Panc1 (cell line): ENCODE data around the gene SORCS1. TPM values are rescaled to one million over a fixed set of nuclear protein-coding genes. Genes with fewer than 3 reads are reported as not detected.

Source experiments
- ATAC-seq: fragments of 200-7000 bp; cut with Tn5 transposase; 2 replicates; pipeline ENCODE4 v1.9.1; 2020; ENCODE audit warnings: mild to moderate bottlenecking, moderate library complexity
- BruUV-seq: library from RNA; stranded (reverse); fragments of 400-500 nt; replicated peaks from 2 replicates; lab custom pipeline; 2021; lab: Mats Ljungman, UMichigan
- CTCF ChIA-PET: fragments of 300-600 bp; sonication (Branson Sonifier 250); formaldehyde crosslinking; loops from one replicate; lab custom pipeline; 2022; ENCODE audit warnings: antibody characterized with exemption; lab: Charles Lee
- POLR2A ChIA-PET: fragments of 300-600 bp; sonication (Branson Sonifier 250); formaldehyde crosslinking; loops from one replicate; lab custom pipeline; 2022; ENCODE audit warnings: antibody characterized with exemption; lab: Charles Lee
- DNase-seq: peaks from one replicate; pipeline ENCODE4 v3.0.0-alpha.2; 2010; ENCODE audit warnings: low read depth, low spot score
- H3K27ac ChIP-seq: 2 replicates; pipeline ENCODE4 v1.5.1; 2011; ENCODE audit warnings: mild to moderate bottlenecking, low read length, inconsistent platforms
- H3K27me3 ChIP-seq: fragments of 200-500 bp; sonication (Bioruptor generic); 2 replicates; pipeline ENCODE4 v1.6.0; 2014; ENCODE audit warnings: low read length, inconsistent platforms; ENCODE audit not compliant: control insufficient read depth, insufficient read depth
- H3K36me3 ChIP-seq: fragments of 200-500 bp; sonication (Bioruptor generic); 2 replicates; pipeline ENCODE4 v1.5.1; 2014; ENCODE audit warnings: inconsistent platforms, mild to moderate bottlenecking, low read length, moderate library complexity; ENCODE audit not compliant: control insufficient read depth, insufficient read depth
- H3K4me1 ChIP-seq: 2 replicates; pipeline ENCODE4 v1.5.1; 2011; ENCODE audit warnings: inconsistent platforms, mild to moderate bottlenecking, low read length, moderate library complexity; ENCODE audit not compliant: control insufficient read depth, insufficient read depth
- H3K4me3 ChIP-seq, 2 experiments: 2 replicates each; pipeline ENCODE4 v1.5.1; 2011 to 2012; ENCODE audit warnings: low read depth in 2 of 2, low read length in 2 of 2, mild to moderate bottlenecking in 2 of 2, inconsistent platforms in 1 of 2, moderate library complexity in 1 of 2
- H3K9me3 ChIP-seq: fragments of 200-500 bp; sonication (Bioruptor generic); 2 replicates; pipeline ENCODE4 v1.5.1; 2014; ENCODE audit warnings: low read depth, mild to moderate bottlenecking, inconsistent platforms, low read length, moderate library complexity; ENCODE audit not compliant: control insufficient read depth, insufficient read depth
- POLR2AphosphoS5 ChIP-seq: IDR thresholded peaks from 2 replicates; pipeline ENCODE4 v1.6.1; 2012; ENCODE audit warnings: mild to moderate bottlenecking, low read depth, low read length, moderate library complexity
- SIN3A ChIP-seq: IDR thresholded peaks from 2 replicates; pipeline ENCODE4 v1.6.1; 2012; ENCODE audit warnings: low read depth, mild to moderate bottlenecking, low read length, moderate library complexity, borderline replicate concordance; ENCODE audit not compliant: insufficient read depth
- TCF7L2 ChIP-seq: IDR thresholded peaks from 2 replicates; pipeline ENCODE4 v1.6.1; 2011; ENCODE audit warnings: mild to moderate bottlenecking, low read depth, low read length, inconsistent platforms
- in situ Hi-C: cut with HindIII; loops from 2 replicates; pipeline ENCODE4 v1.10.0; 2016; ENCODE audit warnings: low sequenced_read_pairs, low pct_unique_long_range_greater_than_20kb
- intact Hi-C: fragments of 100-400 bp; cut with micrococcal nuclease; formaldehyde crosslinking; loops from one replicate; pipeline ENCODE4 v1.10.0; 2022; ENCODE audit not compliant: unreplicated experiment
- total RNA-seq: library from RNA; stranded (reverse); gene quantifications from one replicate; pipeline ENCODE4 v1.2.1, GENCODE V29; 2021; ENCODE audit not compliant: unreplicated experiment
- TF ChIP-seq, protein P1 (sequence below), 2 experiments: IDR thresholded peaks; 2 replicates each; pipeline ENCODE4 v1.6.1; 2011 to 2012; ENCODE audit warnings: low read depth in 2 of 2, control low read depth in 1 of 2, low read length in 1 of 2, mild to moderate bottlenecking in 1 of 2, moderate library complexity in 1 of 2; ENCODE audit not compliant: insufficient read depth in 1 of 2
- TF ChIP-seq, protein P2 (sequence below): fragments of 450-650 bp; IDR thresholded peaks from 2 replicates; pipeline ENCODE4 v1.5.1; 2017; ENCODE audit warnings: mild to moderate bottlenecking

Gene SORCS1
- total RNA-seq, 1 experiment from 2014 or later: not detected

DNA sequence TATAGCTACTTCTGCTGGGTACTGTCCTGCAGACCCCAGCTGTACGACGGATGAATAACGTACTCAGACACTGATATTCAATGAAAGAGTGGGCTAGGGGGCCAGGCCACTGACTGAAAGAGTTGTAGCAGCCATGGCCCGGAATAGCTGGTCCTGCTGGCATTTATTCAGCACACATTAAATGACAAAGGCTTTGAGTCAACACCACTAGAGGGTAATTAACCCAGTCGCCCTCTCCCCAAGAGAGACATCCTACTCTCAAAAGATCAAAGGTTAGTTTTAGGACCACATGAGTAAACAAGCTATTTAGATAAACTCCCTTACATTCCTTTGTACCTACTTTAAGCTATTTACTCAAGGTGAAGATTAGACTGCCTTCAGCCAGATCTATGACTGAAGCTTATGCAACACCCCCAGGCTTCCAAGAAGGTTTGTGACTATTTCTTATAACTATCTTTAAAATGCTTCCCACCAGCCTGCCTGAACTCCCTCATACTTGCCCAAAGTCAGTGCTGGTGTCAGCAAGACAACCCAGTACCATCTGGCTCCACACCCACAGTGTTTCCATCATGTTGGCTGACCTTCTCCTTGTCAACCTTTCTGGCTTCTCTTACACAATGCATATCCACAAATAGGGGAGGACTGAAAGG lies 629.1 kb downstream of the SORCS1 start:
- intact Hi-C loops (no loop called here), in situ Hi-C loops (no loop called here)
- BruUV-seq: no TSS peak
- no peaks in the 10 kb centered on the region for H3K27me3 ChIP-seq
- TF ChIP-seq, protein P1, sequence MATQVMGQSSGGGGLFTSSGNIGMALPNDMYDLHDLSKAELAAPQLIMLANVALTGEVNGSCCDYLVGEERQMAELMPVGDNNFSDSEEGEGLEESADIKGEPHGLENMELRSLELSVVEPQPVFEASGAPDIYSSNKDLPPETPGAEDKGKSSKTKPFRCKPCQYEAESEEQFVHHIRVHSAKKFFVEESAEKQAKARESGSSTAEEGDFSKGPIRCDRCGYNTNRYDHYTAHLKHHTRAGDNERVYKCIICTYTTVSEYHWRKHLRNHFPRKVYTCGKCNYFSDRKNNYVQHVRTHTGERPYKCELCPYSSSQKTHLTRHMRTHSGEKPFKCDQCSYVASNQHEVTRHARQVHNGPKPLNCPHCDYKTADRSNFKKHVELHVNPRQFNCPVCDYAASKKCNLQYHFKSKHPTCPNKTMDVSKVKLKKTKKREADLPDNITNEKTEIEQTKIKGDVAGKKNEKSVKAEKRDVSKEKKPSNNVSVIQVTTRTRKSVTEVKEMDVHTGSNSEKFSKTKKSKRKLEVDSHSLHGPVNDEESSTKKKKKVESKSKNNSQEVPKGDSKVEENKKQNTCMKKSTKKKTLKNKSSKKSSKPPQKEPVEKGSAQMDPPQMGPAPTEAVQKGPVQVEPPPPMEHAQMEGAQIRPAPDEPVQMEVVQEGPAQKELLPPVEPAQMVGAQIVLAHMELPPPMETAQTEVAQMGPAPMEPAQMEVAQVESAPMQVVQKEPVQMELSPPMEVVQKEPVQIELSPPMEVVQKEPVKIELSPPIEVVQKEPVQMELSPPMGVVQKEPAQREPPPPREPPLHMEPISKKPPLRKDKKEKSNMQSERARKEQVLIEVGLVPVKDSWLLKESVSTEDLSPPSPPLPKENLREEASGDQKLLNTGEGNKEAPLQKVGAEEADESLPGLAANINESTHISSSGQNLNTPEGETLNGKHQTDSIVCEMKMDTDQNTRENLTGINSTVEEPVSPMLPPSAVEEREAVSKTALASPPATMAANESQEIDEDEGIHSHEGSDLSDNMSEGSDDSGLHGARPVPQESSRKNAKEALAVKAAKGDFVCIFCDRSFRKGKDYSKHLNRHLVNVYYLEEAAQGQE (IDR thresholded peaks at IDR 0.05; ENCODE audit: insufficient read depth in 1 of 2, low read depth in 2 of 2, low read length in 1 of 2): no peak
- TF ChIP-seq TCF7L2 (no peak), POLR2AphosphoS5 (no peak), SIN3A (no peak)
- TF ChIP-seq, protein P2, sequence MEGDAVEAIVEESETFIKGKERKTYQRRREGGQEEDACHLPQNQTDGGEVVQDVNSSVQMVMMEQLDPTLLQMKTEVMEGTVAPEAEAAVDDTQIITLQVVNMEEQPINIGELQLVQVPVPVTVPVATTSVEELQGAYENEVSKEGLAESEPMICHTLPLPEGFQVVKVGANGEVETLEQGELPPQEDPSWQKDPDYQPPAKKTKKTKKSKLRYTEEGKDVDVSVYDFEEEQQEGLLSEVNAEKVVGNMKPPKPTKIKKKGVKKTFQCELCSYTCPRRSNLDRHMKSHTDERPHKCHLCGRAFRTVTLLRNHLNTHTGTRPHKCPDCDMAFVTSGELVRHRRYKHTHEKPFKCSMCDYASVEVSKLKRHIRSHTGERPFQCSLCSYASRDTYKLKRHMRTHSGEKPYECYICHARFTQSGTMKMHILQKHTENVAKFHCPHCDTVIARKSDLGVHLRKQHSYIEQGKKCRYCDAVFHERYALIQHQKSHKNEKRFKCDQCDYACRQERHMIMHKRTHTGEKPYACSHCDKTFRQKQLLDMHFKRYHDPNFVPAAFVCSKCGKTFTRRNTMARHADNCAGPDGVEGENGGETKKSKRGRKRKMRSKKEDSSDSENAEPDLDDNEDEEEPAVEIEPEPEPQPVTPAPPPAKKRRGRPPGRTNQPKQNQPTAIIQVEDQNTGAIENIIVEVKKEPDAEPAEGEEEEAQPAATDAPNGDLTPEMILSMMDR: no peak
- no peaks in the 10 kb centered on the region for H3K9me3 ChIP-seq
- ATAC-seq: no peak
- CTCF ChIA-PET: no interaction called here
- DNase-seq: no peak
- H3K36me3 ChIP-seq: no peaks in the 10 kb centered on the region
- POLR2A ChIA-PET: no interaction called here
- H3K4me1 ChIP-seq: no peaks in the 10 kb centered on the region
- H3K4me3 ChIP-seq: no peak overlapping the region
- no peak overlapping the region for H3K27ac ChIP-seq

DNA sequence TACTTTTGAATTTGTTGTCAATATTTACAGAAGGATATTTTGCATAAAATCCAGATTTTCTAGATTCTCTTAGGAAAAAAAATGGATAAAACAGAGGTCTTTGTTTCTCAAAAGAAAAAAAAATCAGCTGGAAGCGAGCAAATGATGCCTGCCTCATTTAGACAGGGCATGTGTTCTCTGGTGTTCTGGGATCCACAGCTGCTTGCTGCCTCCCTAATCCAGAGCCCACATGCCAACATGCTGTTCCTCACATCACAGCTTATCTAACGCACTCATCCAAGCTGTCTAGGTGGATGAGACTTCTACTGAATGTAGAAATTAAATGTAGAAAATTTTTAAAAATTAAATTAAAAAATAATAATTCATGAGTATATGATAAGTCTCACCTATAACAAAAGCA lies 630.1 kb downstream of the SORCS1 start:
- TF ChIP-seq, protein P1 (IDR thresholded peaks at IDR 0.05; ENCODE audit: insufficient read depth in 1 of 2, low read depth in 2 of 2, low read length in 1 of 2): no peak
- no peak for TF ChIP-seq TCF7L2
- TF ChIP-seq, protein P2: no peak
- no peak for DNase-seq
- Histone ChIP-seq H3K27ac (no peak overlapping the region), H3K4me3 (no peak overlapping the region), H3K27me3 (no peaks in the 10 kb centered on the region), H3K9me3 (no peaks in the 10 kb centered on the region), H3K4me1 (no peaks in the 10 kb centered on the region), H3K36me3 (no peaks in the 10 kb centered on the region)
- POLR2A ChIA-PET: no interaction called here
- CTCF ChIA-PET: no interaction called here
- in situ Hi-C loops: no loop called here
- BruUV-seq: no TSS peak
- no peak for ATAC-seq
- intact Hi-C loops: no loop called here
